ENCODE data around the gene SLC39A6.

DNA sequence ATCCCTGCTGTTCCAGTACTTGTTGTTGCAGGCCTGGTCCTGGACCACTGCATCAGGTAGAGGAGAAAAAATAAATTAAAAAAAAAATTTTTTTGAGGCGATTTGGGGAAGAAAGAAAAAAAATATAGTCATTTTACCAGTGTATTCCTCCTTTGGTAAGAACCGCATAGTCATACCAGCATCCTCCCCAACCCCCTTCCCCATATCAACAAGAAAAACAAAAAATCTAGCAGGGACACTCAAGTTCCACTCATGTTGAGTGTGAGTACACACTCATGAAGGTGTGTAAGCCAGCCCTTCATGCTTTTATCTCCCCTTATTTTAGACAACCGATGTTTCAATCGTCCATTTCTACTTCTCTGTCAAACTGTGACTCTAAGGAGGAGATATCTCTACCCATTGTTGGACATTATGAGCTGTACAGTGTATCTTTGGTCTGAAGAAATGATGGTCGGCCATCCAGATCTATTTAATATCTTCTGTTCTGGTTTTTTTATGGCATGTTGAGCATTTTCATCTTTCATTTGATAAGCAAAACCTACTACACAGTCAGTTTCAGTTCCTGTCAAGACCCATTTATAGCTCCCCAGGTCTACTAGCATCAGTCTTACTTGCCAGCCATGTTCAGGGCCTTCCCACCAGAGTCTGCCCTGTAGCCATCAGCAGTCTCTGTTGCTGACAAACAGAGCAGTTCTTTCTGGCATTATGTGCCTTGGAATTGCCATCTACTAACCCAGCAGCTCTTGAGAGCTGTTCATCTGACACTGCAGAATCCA, 20.6 kb upstream of the SLC39A6 start:
- TF ChIP-seq EZH2 (IDR thresholded peaks at IDR 0.05; ENCODE audit: low read length) (no peak), CTCF (optimal IDR thresholded peaks at IDR 0.05 in 1 of 3, IDR thresholded peaks at IDR 0.05 in 1 of 3, conservative IDR thresholded peaks at IDR 0.05 in 1 of 3; ENCODE audit: extremely low read depth in 1 of 3, insufficient read depth in 2 of 3, low read length in 3 of 3) (no peak)
